KMS-11 (cell line): ENCODE measurements around the gene DDX56.

Experiments used
- H2AFZ ChIP-seq: fragments of 200-600 bp; sonication (generic); 2 replicates; pipeline ENCODE4 v1.6.1; 2016; ENCODE audit warnings: antibody characterized with exemption, mixed run types, low read depth
- H3K27ac ChIP-seq: fragments of 200-600 bp; sonication (generic); 2 replicates; pipeline ENCODE4 v1.6.1; 2016; ENCODE audit warnings: mild to moderate bottlenecking, mixed run types
- H3K27me3 ChIP-seq: fragments of 200-600 bp; sonication (generic); 2 replicates; pipeline ENCODE4 v1.6.1; 2017; ENCODE audit warnings: mild to moderate bottlenecking, low read depth, mixed run types, moderate library complexity; ENCODE audit not compliant: insufficient read depth
- H3K36me3 ChIP-seq: fragments of 200-600 bp; sonication (generic); 2 replicates; pipeline ENCODE4 v1.6.1; 2017; ENCODE audit warnings: mild to moderate bottlenecking, mixed run types; ENCODE audit not compliant: insufficient read depth
- H3K4me1 ChIP-seq: fragments of 200-600 bp; sonication (generic); 2 replicates; pipeline ENCODE4 v1.6.1; 2016; ENCODE audit warnings: mild to moderate bottlenecking, low read depth, mixed run types; ENCODE audit not compliant: poor library complexity, severe bottlenecking
- H3K4me2 ChIP-seq: fragments of 200-600 bp; sonication (generic); 2 replicates; pipeline ENCODE4 v1.7.0; 2016; ENCODE audit warnings: mild to moderate bottlenecking, mixed run types
- H3K4me3 ChIP-seq: fragments of 200-600 bp; sonication (generic); IDR thresholded peaks from 2 replicates; pipeline ENCODE4 v1.6.1; 2017; ENCODE audit warnings: low read depth, low read length, mixed read lengths; ENCODE audit not compliant: insufficient read depth
- H3K79me2 ChIP-seq: fragments of 200-600 bp; sonication (generic); 2 replicates; pipeline ENCODE4 v1.6.1; 2016; ENCODE audit warnings: low read depth, mixed run types; ENCODE audit not compliant: insufficient read depth
- H3K9ac ChIP-seq: fragments of 200-600 bp; sonication (generic); 2 replicates; pipeline ENCODE4 v1.6.1; 2016; ENCODE audit warnings: mild to moderate bottlenecking, mixed run types
- H4K20me1 ChIP-seq: fragments of 200-600 bp; sonication (generic); 2 replicates; pipeline ENCODE4 v1.6.1; 2016; ENCODE audit warnings: mild to moderate bottlenecking, mixed run types; ENCODE audit not compliant: insufficient read depth
- TF ChIP-seq, protein P1 (sequence below): fragments of 200-600 bp; sonication (generic); conservative IDR thresholded peaks from 2 replicates; pipeline ENCODE4 v1.6.1; 2017; ENCODE audit warnings: low read depth, mild to moderate bottlenecking, antibody characterized with exemption, low read length, moderate library complexity, mixed read lengths

The DDX56 gene, protein sequence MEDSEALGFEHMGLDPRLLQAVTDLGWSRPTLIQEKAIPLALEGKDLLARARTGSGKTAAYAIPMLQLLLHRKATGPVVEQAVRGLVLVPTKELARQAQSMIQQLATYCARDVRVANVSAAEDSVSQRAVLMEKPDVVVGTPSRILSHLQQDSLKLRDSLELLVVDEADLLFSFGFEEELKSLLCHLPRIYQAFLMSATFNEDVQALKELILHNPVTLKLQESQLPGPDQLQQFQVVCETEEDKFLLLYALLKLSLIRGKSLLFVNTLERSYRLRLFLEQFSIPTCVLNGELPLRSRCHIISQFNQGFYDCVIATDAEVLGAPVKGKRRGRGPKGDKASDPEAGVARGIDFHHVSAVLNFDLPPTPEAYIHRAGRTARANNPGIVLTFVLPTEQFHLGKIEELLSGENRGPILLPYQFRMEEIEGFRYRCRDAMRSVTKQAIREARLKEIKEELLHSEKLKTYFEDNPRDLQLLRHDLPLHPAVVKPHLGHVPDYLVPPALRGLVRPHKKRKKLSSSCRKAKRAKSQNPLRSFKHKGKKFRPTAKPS

DNA sequence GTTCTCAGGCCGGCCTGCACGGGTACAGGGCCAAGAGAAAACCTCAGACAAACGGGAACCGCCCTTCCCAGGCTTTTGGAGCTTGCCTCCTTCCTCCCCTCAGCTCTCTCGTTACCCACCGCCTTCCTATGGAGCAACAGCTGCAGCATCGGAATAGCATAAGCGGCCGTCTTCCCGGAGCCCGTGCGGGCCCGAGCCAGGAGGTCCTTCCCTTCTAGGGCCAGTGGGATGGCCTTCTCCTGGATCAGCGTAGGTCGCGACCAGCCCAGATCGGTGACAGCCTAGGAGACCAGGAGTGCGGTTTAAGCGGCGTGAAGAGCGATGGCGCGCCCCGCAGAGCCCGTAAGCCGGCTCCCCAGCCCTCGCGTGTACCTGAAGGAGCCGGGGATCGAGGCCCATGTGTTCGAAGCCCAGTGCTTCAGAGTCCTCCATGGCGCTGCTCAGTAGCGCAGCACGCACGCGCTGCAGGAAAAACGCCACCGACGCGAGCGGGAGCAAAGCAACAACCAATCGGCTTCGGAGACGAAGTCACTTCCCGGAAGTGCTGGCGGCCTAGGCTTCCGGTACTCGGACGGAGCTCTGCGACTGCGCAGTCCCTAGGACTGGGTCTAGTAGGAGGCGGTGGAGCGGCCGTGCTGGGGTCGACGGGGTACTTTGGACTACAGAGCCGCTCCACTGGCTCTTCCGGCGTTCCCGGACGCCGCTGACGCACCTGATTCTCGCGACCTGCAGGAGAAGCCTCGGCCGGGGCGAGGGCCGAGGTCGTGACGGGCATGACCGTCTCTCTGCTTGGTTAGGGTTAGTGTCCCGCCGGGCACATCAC, at the start of gene DDX56:
DDX56 (minus strand) TSS at position 445 of the 823 bp plus-strand sequence; CDS start at position 432, 13 bp downstream.
- Histone ChIP-seq H2AFZ (peak within 1 kb of the TSS; percentile 55), H3K27ac (peak within 1 kb of the TSS; percentile 55), H3K4me2 (peak within 1 kb of the TSS; percentile 90), H4K20me1 (no peaks in the 10 kb centered on the region), H3K4me3 (no peak within 1 kb of the TSS), H3K79me2 (peaks cover 32% of the 10 kb centered on the region), H3K9ac (peak within 1 kb of the TSS; percentile 86), H3K27me3 (no peaks in the 10 kb centered on the region), H3K4me1 (peaks cover 25% of the 10 kb centered on the region), H3K36me3 (peaks cover 16% of the 10 kb centered on the region; the same call in 1 of the 2 replicates)
- TF ChIP-seq, protein P1, sequence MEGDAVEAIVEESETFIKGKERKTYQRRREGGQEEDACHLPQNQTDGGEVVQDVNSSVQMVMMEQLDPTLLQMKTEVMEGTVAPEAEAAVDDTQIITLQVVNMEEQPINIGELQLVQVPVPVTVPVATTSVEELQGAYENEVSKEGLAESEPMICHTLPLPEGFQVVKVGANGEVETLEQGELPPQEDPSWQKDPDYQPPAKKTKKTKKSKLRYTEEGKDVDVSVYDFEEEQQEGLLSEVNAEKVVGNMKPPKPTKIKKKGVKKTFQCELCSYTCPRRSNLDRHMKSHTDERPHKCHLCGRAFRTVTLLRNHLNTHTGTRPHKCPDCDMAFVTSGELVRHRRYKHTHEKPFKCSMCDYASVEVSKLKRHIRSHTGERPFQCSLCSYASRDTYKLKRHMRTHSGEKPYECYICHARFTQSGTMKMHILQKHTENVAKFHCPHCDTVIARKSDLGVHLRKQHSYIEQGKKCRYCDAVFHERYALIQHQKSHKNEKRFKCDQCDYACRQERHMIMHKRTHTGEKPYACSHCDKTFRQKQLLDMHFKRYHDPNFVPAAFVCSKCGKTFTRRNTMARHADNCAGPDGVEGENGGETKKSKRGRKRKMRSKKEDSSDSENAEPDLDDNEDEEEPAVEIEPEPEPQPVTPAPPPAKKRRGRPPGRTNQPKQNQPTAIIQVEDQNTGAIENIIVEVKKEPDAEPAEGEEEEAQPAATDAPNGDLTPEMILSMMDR, result no peak

DNA sequence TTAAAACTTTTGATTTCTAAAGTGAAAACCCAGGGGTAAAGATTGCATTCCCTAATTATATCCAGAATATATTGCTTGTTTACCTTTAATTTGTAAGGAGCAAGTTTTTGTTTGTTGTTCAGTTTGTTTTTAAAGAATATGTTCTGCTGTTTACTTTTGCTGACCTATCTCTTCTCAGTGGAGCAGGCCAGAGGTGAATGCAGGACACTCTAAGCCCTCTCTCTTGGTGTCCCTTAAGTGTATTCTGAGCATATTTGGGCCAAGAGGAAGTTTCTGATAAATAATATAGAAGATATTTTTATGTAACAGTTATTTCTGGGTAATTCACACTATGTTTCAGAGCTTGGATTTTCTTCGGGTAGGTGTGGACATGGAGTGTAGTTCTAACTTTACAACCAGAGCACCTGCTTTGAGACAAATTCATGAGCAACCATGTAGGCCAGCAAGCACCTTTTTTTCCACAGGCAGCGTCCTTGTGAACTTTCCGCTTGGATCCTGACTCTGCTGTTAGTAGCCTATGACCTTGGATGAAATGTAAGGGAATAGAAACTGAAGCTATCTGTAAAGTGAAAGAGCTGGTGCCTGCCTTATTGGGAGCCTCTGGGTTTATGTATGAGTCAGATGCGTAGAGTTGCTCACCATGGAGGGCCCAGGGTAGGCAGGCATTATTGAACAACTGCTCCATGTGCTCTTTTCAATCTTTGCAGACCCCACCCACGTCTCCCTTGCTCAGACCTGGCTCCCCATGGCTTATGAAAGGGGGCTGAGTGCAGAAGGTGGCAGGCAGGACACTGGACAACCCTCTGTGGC, 48.8 kb upstream of the DDX56 start:
- no peak overlapping the region for H2AFZ ChIP-seq

DNA sequence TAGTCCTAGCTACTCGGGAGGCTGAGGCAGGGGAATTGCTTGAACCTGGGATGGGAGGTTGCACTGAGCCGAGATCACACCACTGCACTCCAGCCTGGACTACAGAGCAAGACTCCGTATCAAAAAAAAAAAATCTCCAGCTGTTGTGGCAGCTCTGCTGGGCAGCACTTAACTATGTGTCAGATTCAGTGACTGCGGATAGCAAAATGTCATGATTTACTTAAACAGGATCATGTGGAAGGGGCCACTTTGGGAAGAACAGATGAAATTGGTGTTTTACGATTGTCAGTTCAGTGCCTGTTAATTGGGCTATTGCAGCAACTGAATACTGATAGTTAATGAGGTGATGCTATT, 48.0 kb upstream of the DDX56 start:
- H3K4me2 ChIP-seq, result peak overlapping the region; percentile 62; the same call in 1 of the 2 replicates
- no peaks in the 10 kb centered on the region; the same call in 1 of the 2 replicates for H3K36me3 ChIP-seq
- TF ChIP-seq, protein P1, result no peak
- H3K27ac ChIP-seq, result no peak overlapping the region
- no peak overlapping the region for H3K4me3 ChIP-seq
- peaks cover 85% of the 10 kb centered on the region for H3K4me1 ChIP-seq
- no peak overlapping the region for H2AFZ ChIP-seq
- peaks cover 93% of the 10 kb centered on the region for H3K79me2 ChIP-seq
- H3K27me3 ChIP-seq, result no peaks in the 10 kb centered on the region
- peaks cover 3% of the 10 kb centered on the region; the same call in 1 of the 2 replicates for H4K20me1 ChIP-seq
- H3K9ac ChIP-seq, result no peak overlapping the region

More for the DNA sequence above, 48.8 kb upstream of the DDX56 start:
- H3K4me3 ChIP-seq, result no peak overlapping the region
- peaks cover 3% of the 10 kb centered on the region; the same call in 1 of the 2 replicates for H4K20me1 ChIP-seq
- H3K4me2 ChIP-seq, result peak overlapping the region; percentile 62; the same call in 1 of the 2 replicates
- TF ChIP-seq, protein P1, result no peak
- H3K27ac ChIP-seq, result peak overlapping the region; percentile 49
- H3K27me3 ChIP-seq, result no peaks in the 10 kb centered on the region
- H3K36me3 ChIP-seq, result no peaks in the 10 kb centered on the region; the same call in 1 of the 2 replicates
- peaks cover 90% of the 10 kb centered on the region for H3K79me2 ChIP-seq
- no peak overlapping the region for H3K9ac ChIP-seq
- H3K4me1 ChIP-seq, result peaks cover 86% of the 10 kb centered on the region
